Measurements from ENCODE around the gene FGR. TPM values are rescaled to one million over a fixed set of nuclear protein-coding genes. Genes with fewer than 3 reads are reported as not detected.

Gene FGR
- total and polyA plus RNA-seq, 2 experiments from 2014 or later = not detected

GRCh38 chr1:27650539-27651175 is 15.7 kb upstream of the FGR start:
- Histone ChIP-seq H3K4me3 (no peak overlapping the region), H3K9me2 (ENCODE audit: insufficient read depth) (no peaks in the 10 kb centered on the region), H3K27ac (peak overlapping the region; percentile 60), H3K9ac (peak overlapping the region; percentile 22), H2AFZ (peak overlapping the region; percentile 84), H3F3A (ENCODE audit: insufficient read depth) (peaks cover 15% of the 10 kb centered on the region), H4K20me1 (ENCODE audit: insufficient read depth) (no peaks in the 10 kb centered on the region), H3K4me1 (ENCODE audit: insufficient read depth) (peaks cover 23% of the 10 kb centered on the region), H3K36me3 (ENCODE audit: low read depth) (no peaks in the 10 kb centered on the region), H3K79me2 (ENCODE audit: insufficient read depth) (no peaks in the 10 kb centered on the region), H3K4me2 (ENCODE audit: unreplicated experiment) (peak overlapping the region; percentile 13), H3K9me3 (ENCODE audit: low read depth) (no peaks in the 10 kb centered on the region), H3K27me3 (replicated peaks; ENCODE audit: insufficient read depth) (no peaks in the 10 kb centered on the region)
- WGBS, 2 experiments (ENCODE audit: low coverage in 1 of 2, low lambda C conversion rate in 2 of 2, missing lambda C conversion rate in 2 of 2) = 12% methylated on average over 7 of the region's 7 CpGs
- TF ChIP-seq EZH2phosphoT487 (IDR thresholded peaks at IDR 0.05; ENCODE audit: insufficient read depth, low read depth) (no peak), EZH2 (IDR thresholded peaks at IDR 0.05; ENCODE audit: insufficient read depth, poor library complexity, severe bottlenecking) (no peak)
- DNase-seq = peak; percentile 69
- in situ Hi-C loops (cut with MboI) = no loop called here

- Histone ChIP-seq H3K27me3 (replicated peaks; ENCODE audit: insufficient read depth) (no peaks in the 10 kb centered on the region), H2AFZ (peak overlapping the region; percentile 84), H3K9me3 (ENCODE audit: low read depth) (no peaks in the 10 kb centered on the region), H3K9me2 (ENCODE audit: insufficient read depth) (no peaks in the 10 kb centered on the region), H3K4me2 (ENCODE audit: unreplicated experiment) (peak overlapping the region; percentile 13), H3K36me3 (ENCODE audit: low read depth) (no peaks in the 10 kb centered on the region), H3K4me3 (no peak overlapping the region), H3K27ac (peak overlapping the region; percentile 60), H4K20me1 (ENCODE audit: insufficient read depth) (no peaks in the 10 kb centered on the region), H3K4me1 (ENCODE audit: insufficient read depth) (peaks cover 18% of the 10 kb centered on the region), H3K79me2 (ENCODE audit: insufficient read depth) (no peaks in the 10 kb centered on the region), H3F3A (ENCODE audit: insufficient read depth) (peaks cover 11% of the 10 kb centered on the region), H3K9ac (peak overlapping the region; percentile 22)
- WGBS, 2 experiments (ENCODE audit: low coverage in 1 of 2, low lambda C conversion rate in 2 of 2, missing lambda C conversion rate in 2 of 2) = 6 to 8% methylated on average over 1 of the region's 1 CpG
- no peak for TF ChIP-seq EZH2 (IDR thresholded peaks at IDR 0.05; ENCODE audit: insufficient read depth, poor library complexity, severe bottlenecking)
- no peak for TF ChIP-seq EZH2phosphoT487 (IDR thresholded peaks at IDR 0.05; ENCODE audit: insufficient read depth, low read depth)
- DNase-seq = peak; percentile 43
- in situ Hi-C loops (cut with MboI) = no loop called here
Observed at GRCh38 chr1:27650171-27650538, 15.2 kb upstream of the FGR start.

- no peak overlapping the region for H3K4me2 ChIP-seq (ENCODE audit: unreplicated experiment)
- H3F3A ChIP-seq (ENCODE audit: insufficient read depth) = peaks cover 11% of the 10 kb centered on the region
- H3K9ac ChIP-seq = no peak overlapping the region
- in situ Hi-C loops (cut with MboI) = no loop called here
- H3K4me1 ChIP-seq (ENCODE audit: insufficient read depth) = peaks cover 18% of the 10 kb centered on the region
- no peak for TF ChIP-seq EZH2 (IDR thresholded peaks at IDR 0.05; ENCODE audit: insufficient read depth, poor library complexity, severe bottlenecking)
- no peak for TF ChIP-seq EZH2phosphoT487 (IDR thresholded peaks at IDR 0.05; ENCODE audit: insufficient read depth, low read depth)
- no peak overlapping the region for H3K27ac ChIP-seq
- DNase-seq = no peak
- H2AFZ ChIP-seq = no peak overlapping the region
- H3K9me3 ChIP-seq (ENCODE audit: low read depth) = no peaks in the 10 kb centered on the region
- no peaks in the 10 kb centered on the region for H3K9me2 ChIP-seq (ENCODE audit: insufficient read depth)
- WGBS, 2 experiments (ENCODE audit: low coverage in 1 of 2, low lambda C conversion rate in 2 of 2, missing lambda C conversion rate in 2 of 2) = 94 to 98% methylated on average over 11 of the region's 11 CpGs
- no peaks in the 10 kb centered on the region for H3K79me2 ChIP-seq (ENCODE audit: insufficient read depth)
- no peaks in the 10 kb centered on the region for H3K27me3 ChIP-seq (replicated peaks; ENCODE audit: insufficient read depth)
- H4K20me1 ChIP-seq (ENCODE audit: insufficient read depth) = no peaks in the 10 kb centered on the region
- H3K4me3 ChIP-seq = no peak overlapping the region
- no peaks in the 10 kb centered on the region for H3K36me3 ChIP-seq (ENCODE audit: low read depth)
Observed at GRCh38 chr1:27649306-27649635, 14.3 kb upstream of the FGR start.

GRCh38 chr1:27648602-27649305 is 13.8 kb upstream of the FGR start:
- TF ChIP-seq EZH2 (IDR thresholded peaks at IDR 0.05; ENCODE audit: insufficient read depth, poor library complexity, severe bottlenecking) (no peak), EZH2phosphoT487 (IDR thresholded peaks at IDR 0.05; ENCODE audit: insufficient read depth, low read depth) (no peak)
- 75 to 76% methylated on average over 6 of the region's 6 CpGs for WGBS, 2 experiments (ENCODE audit: low coverage in 1 of 2, low lambda C conversion rate in 2 of 2, missing lambda C conversion rate in 2 of 2)
- in situ Hi-C loops (cut with MboI) = no loop called here

More at GRCh38 chr1:27648602-27649305, 13.8 kb upstream of the FGR start:
- H3K27me3 ChIP-seq (replicated peaks; ENCODE audit: insufficient read depth) = no peaks in the 10 kb centered on the region
- H3K27ac ChIP-seq = no peak overlapping the region
- H3K79me2 ChIP-seq (ENCODE audit: insufficient read depth) = no peaks in the 10 kb centered on the region
- H3F3A ChIP-seq (ENCODE audit: insufficient read depth) = peaks cover 11% of the 10 kb centered on the region
- no peak overlapping the region for H2AFZ ChIP-seq
- no peaks in the 10 kb centered on the region for H3K9me2 ChIP-seq (ENCODE audit: insufficient read depth)
- H4K20me1 ChIP-seq (ENCODE audit: insufficient read depth) = no peaks in the 10 kb centered on the region
- peaks cover 18% of the 10 kb centered on the region for H3K4me1 ChIP-seq (ENCODE audit: insufficient read depth)
- H3K4me3 ChIP-seq = no peak overlapping the region
- no peaks in the 10 kb centered on the region for H3K9me3 ChIP-seq (ENCODE audit: low read depth)
- no peak overlapping the region for H3K4me2 ChIP-seq (ENCODE audit: unreplicated experiment)
- no peaks in the 10 kb centered on the region for H3K36me3 ChIP-seq (ENCODE audit: low read depth)
- H3K9ac ChIP-seq = no peak overlapping the region
- peak; percentile 56 for DNase-seq

All from GM23248 (cell line).